ENCODE data around the gene TMEM238L. TPM values are rescaled to one million over a fixed set of nuclear protein-coding genes. Genes with fewer than 3 reads are reported as not detected.

Gene TMEM238L
- total RNA-seq, 4 donors from 2014 or later = not detected

DNA sequence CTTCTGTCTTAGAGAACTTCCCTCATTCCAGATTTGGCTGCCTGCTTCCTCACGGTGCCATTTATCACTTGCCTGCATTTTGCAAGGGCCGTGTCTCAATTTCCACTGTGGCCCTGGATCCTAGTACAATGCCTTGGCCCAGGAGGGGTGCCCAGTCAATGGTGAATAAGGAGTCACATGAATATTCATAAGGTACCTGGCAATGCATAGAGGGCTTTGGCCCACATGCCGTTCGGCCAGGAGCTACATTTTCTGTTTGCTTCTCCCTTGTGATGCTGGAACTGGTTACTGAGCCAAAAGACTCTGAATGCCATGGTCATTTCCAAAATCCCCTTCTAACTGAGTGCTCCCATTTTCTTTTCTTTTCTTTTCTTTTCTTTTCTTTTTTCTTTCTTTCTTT is 38.8 kb upstream of the TMEM238L start:
- no peak for DNase-seq
- Histone ChIP-seq H3K27me3 (no peaks in the 10 kb centered on the region), H3K4me1 (peaks cover 0 to 4% of the 10 kb centered on the region in 2 donors), H3K9me3 (no peaks in the 10 kb centered on the region), H3K27ac (no peak overlapping the region), H3K36me3 (no peaks in the 10 kb centered on the region), H3K4me3 (replicated peaks in 1 of 3) (no peak overlapping the region)
- intact Hi-C loops (cut with DNase I) = loop anchor here (5.0 kb wide), 1 partner anchor 105 kb away; no protein-coding TSS in a partner anchor
- 77 to 80% methylated on average over 4 of the region's 4 CpGs for WGBS, 2 donors
- no peak for TF ChIP-seq POLR2A (IDR thresholded peaks at IDR 0.05)
- TF ChIP-seq, protein P1, sequence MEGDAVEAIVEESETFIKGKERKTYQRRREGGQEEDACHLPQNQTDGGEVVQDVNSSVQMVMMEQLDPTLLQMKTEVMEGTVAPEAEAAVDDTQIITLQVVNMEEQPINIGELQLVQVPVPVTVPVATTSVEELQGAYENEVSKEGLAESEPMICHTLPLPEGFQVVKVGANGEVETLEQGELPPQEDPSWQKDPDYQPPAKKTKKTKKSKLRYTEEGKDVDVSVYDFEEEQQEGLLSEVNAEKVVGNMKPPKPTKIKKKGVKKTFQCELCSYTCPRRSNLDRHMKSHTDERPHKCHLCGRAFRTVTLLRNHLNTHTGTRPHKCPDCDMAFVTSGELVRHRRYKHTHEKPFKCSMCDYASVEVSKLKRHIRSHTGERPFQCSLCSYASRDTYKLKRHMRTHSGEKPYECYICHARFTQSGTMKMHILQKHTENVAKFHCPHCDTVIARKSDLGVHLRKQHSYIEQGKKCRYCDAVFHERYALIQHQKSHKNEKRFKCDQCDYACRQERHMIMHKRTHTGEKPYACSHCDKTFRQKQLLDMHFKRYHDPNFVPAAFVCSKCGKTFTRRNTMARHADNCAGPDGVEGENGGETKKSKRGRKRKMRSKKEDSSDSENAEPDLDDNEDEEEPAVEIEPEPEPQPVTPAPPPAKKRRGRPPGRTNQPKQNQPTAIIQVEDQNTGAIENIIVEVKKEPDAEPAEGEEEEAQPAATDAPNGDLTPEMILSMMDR (IDR thresholded peaks at IDR 0.05) = no peak

DNA sequence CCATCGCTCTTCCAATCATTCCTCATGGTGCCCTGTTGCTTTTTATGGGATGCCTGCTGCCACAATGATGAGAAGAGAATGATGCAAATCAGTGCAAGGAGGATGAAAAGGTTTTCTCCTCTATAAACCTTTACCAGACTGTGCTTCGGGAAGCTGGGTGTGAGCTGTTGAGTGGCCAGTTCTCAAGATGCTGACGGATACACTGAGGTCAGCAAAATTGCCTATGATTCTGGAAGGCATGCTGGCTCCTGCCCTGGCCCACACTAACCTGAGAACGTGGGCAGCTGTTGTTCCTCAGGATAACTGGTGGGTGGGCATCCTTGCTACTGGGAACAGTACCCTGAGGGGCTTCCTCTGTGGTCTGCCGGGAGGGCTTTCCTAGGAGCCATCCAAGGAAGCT is 34.8 kb upstream of the TMEM238L start:
- Histone ChIP-seq H3K36me3 (no peaks in the 10 kb centered on the region), H3K4me3 (replicated peaks in 1 of 3) (no peak overlapping the region), H3K27me3 (no peaks in the 10 kb centered on the region), H3K4me1 (no peaks in the 10 kb centered on the region), H3K9me3 (no peaks in the 10 kb centered on the region), H3K27ac (no peak overlapping the region)
- intact Hi-C loops (cut with DNase I) = no loop called here
- TF ChIP-seq, protein P1 (IDR thresholded peaks at IDR 0.05) = no peak
- TF ChIP-seq POLR2A (IDR thresholded peaks at IDR 0.05) = no peak
- DNase-seq = no peak
- 74 to 75% methylated on average over 5 of the region's 5 CpGs for WGBS, 2 donors

GRCh38 chr17:10837921-10838320 is 34.0 kb upstream of the TMEM238L start, which contains the start of gene PIRT:
Gene PIRT (minus strand): TSS chr17:10838087. CDS start chr17:10825645, 12,442 bp downstream.
- Histone ChIP-seq H3K4me1 (no peaks in the 10 kb centered on the region), H3K4me3 (replicated peaks in 1 of 3) (no peak within 1 kb of the TSS), H3K27me3 (no peaks in the 10 kb centered on the region), H3K36me3 (no peaks in the 10 kb centered on the region), H3K27ac (no peak within 1 kb of the TSS), H3K9me3 (no peaks in the 10 kb centered on the region)
- TF ChIP-seq, protein P1 (IDR thresholded peaks at IDR 0.05) = no peak
- TF ChIP-seq POLR2A (IDR thresholded peaks at IDR 0.05) = no peak
- intact Hi-C loops (cut with DNase I) = no loop called here
- no peak for DNase-seq
- 77 to 87% methylated on average over 7 to 8 of the region's 8 CpGs for WGBS, 2 donors

DNA sequence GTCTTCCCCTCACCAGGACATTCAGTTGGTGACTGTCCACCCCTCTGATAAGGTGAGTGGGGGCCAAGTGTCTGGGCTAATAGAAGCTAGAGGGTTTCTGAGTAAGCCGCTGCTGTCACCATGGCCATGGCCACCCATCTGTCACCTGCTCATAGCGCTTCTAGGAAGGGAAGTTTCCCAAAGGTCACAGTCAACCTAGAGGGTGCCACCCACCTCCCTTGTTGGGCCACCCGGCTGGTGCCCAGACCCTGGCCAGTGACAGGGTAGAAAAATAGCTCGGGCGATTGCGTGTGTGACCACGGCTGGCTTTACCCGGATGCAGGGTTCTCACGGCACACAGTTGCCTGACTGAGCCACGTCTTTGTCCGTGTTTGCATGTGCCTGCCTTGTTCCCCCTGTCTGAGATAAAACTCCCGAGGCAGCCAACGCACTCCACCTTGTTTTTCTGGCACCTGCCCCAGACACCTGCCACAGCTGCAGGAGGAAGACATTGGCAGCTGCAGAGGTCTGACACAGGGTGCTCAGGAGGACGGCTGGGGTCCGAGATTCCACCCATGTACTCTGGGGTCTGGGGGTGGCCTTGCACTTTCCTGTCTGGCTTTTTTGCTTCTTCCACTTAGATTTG is 33.2 kb upstream of the TMEM238L start:
- WGBS, 2 donors = 68 to 78% methylated on average over 13 to 15 of the region's 15 CpGs
- intact Hi-C loops (cut with DNase I) = no loop called here
- TF ChIP-seq POLR2A (IDR thresholded peaks at IDR 0.05) = no peak
- TF ChIP-seq, protein P1 (IDR thresholded peaks at IDR 0.05) = no peak
- DNase-seq = no peak
- no peaks in the 10 kb centered on the region for H3K9me3 ChIP-seq
- H3K4me1 ChIP-seq = no peaks in the 10 kb centered on the region
- no peaks in the 10 kb centered on the region for H3K27me3 ChIP-seq
- H3K4me3 ChIP-seq (replicated peaks in 1 of 3) = no peak overlapping the region
- no peak overlapping the region for H3K27ac ChIP-seq
- no peaks in the 10 kb centered on the region for H3K36me3 ChIP-seq

GRCh38 chr17:10836145-10836544 is 32.2 kb upstream of the TMEM238L start:
- TF ChIP-seq POLR2A (IDR thresholded peaks at IDR 0.05) = no peak
- TF ChIP-seq, protein P1 (IDR thresholded peaks at IDR 0.05) = no peak
- H3K4me1 ChIP-seq = no peaks in the 10 kb centered on the region
- no peak overlapping the region for H3K27ac ChIP-seq
- no peaks in the 10 kb centered on the region for H3K9me3 ChIP-seq
- WGBS, 2 donors = 75 to 80% methylated on average over 7 of the region's 7 CpGs
- intact Hi-C loops (cut with DNase I) = no loop called here
- no peaks in the 10 kb centered on the region for H3K36me3 ChIP-seq
- H3K27me3 ChIP-seq = no peaks in the 10 kb centered on the region
- DNase-seq = no peak
- H3K4me3 ChIP-seq (replicated peaks in 1 of 3) = no peak overlapping the region
